Transverse colon (tissue), 4 donors: ENCODE measurements around the gene ZNF296. TPM values are rescaled to one million over a fixed set of nuclear protein-coding genes. Genes with fewer than 3 reads are reported as not detected.
A peak's percentile ranks its signal among the peaks of the same experiment; 100 is the strongest.

Source experiments
- DNase-seq: peaks from one replicate; pipeline ENCODE4 v3.0.0-alpha.2; 2019
- H3K27ac ChIP-seq, 4 donors: fragments of 200-600 bp; sonication (generic); 2 replicates each; pipeline ENCODE4 v1.5.1; 2016 to 2018; ENCODE audit warnings: inconsistent platforms in 4 of 4
- H3K27me3 ChIP-seq: fragments of 200-600 bp; sonication (generic); 2 replicates; pipeline ENCODE4 v1.5.1; 2017; ENCODE audit warnings: inconsistent platforms
- H3K36me3 ChIP-seq, 4 donors: fragments of 200-600 bp; sonication (generic); 2 replicates each; pipeline ENCODE4 v1.5.1; 2017 to 2019; ENCODE audit warnings: inconsistent platforms in 4 of 4
- H3K4me1 ChIP-seq, 4 donors: fragments of 200-600 bp; sonication (generic); 2 replicates each; pipeline ENCODE4 v1.5.1; 2017 to 2020; ENCODE audit warnings: inconsistent platforms in 4 of 4
- H3K4me3 ChIP-seq, 4 donors: fragments of 200-600 bp; sonication (generic); 1 replicate in 1 of 4; 2 replicates in 3 of 4; pipeline versions ENCODE4 v1.5.1 to v1.6.1; 2017 to 2019; ENCODE audit warnings: inconsistent platforms in 4 of 4
- H3K9me3 ChIP-seq, 2 donors: fragments of 200-600 bp; sonication (generic); 2 replicates each; pipeline ENCODE4 v1.5.1; 2017 to 2019; ENCODE audit warnings: inconsistent platforms in 2 of 2
- CTCF ChIP-seq, 5 experiments: fragments of 200-600 bp in 3 of 5; fragments of 450-650 bp in 2 of 5; sonication (generic) in 3 of 5; IDR thresholded peaks; 1 replicate in 2 of 5; 2 replicates in 3 of 5; pipeline ENCODE4 v1.5.1; 2016 to 2017; ENCODE audit warnings: antibody characterized with exemption in 5 of 5, inconsistent platforms in 3 of 5, mild to moderate bottlenecking in 2 of 5, moderate library complexity in 1 of 5
- EP300 ChIP-seq: sonication (generic); formaldehyde crosslinking; IDR thresholded peaks from one replicate; pipeline ENCODE4 v1.6.1; 2017; ENCODE audit warnings: antibody characterized with exemption, low read depth
- POLR2A ChIP-seq: fragments of 450-650 bp; IDR thresholded peaks from one replicate; pipeline ENCODE4 v1.6.1; 2016; ENCODE audit warnings: antibody characterized with exemption, mild to moderate bottlenecking, moderate library complexity
- POLR2AphosphoS5 ChIP-seq, 3 donors: sonication (generic); formaldehyde crosslinking; IDR thresholded peaks; one replicate each; pipeline ENCODE4 v1.6.1; 2016; ENCODE audit warnings: antibody characterized with exemption in 3 of 3
- WGBS, 2 donors: methylation state at CpG; one replicate each; pipeline ENCODE4 v1.1.5; 2018; ENCODE audit warnings: low coverage in 1 of 2; 5-methylcytosine and 5-hydroxymethylcytosine counted together
- in situ Hi-C, 4 donors: fragments of 200-750 bp; cut with MboI; loops; one replicate each; pipeline versions ENCODE4 v1.15.0 to v1.15.1; 2017; ENCODE audit warnings: low sequenced_read_pairs in 3 of 4, low pct_ligation_motif_present in 1 of 4, low pct_unique_long_range_greater_than_20kb in 1 of 4
- intact Hi-C: fragments of 100-400 bp; cut with DNase I; formaldehyde crosslinking; loops from one replicate; pipeline ENCODE4 v1.15.1; 2023; ENCODE audit warnings: low total_unique reads
- total RNA-seq, 4 donors: library from RNA; depleted of rRNA; stranded (reverse); fragments of >200 nt; gene quantifications; one replicate each; pipeline ENCODE4 v1.1.0, GENCODE V29; 2016

Gene ZNF296
- total RNA-seq, 4 donors from 2014 or later: 0.75 to 5.8 (median 3.5) TPM

- no peak for DNase-seq
- H3K4me1 ChIP-seq: peaks cover 12 to 67% (median 49%) of the 10 kb centered on the region in 4 donors
- no peak for TF ChIP-seq CTCF (IDR thresholded peaks at IDR 0.05)
- no peak for TF ChIP-seq EP300
- TF ChIP-seq POLR2AphosphoS5 (IDR thresholded peaks at IDR 0.05): no peak
- no peak for TF ChIP-seq POLR2A
- no peaks in the 10 kb centered on the region for H3K9me3 ChIP-seq
- no peaks in the 10 kb centered on the region for H3K36me3 ChIP-seq
- no peaks in the 10 kb centered on the region for H3K27me3 ChIP-seq
- in situ Hi-C loops (no loop called here), intact Hi-C loops (loop anchor here (5.0 kb wide), 1 partner anchor 979 kb away; no protein-coding TSS in a partner anchor)
- H3K27ac ChIP-seq: peak overlapping the region; percentile 10 to 69 (median 58)
- 61% methylated on average over 4 of the region's 5 CpGs; no CpG with 5 or more reads in 1 of the 2 donors for WGBS, 2 donors
- H3K4me3 ChIP-seq: no peak overlapping the region
These were observed 41.8 kb upstream of the ZNF296 start for GRCh38 chr19:45118106-45118505.

DNA sequence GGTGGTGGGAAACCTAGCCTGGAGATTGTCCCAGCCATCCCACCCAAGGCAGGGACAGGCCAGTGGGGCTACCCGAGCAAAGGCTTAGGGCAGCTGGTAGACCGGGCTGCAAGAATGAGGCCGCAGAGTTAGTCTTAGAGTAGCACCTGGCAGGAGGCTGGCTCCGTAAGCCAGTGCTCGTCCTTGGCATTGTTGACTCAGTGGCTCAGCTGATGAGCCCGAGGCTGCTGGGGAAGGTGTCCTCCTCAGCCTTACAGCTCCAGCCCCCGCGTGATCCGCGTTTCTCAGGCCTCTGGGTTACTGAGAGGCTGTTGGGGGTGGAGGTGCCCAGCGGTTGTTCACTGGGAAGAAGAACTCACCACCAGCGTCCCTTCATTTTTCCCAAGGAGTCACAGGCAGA lies 41.4 kb upstream of the ZNF296 start:
- WGBS, 2 donors: 54% methylated on average over 8 of the region's 12 CpGs; no CpG with 5 or more reads in 1 of the 2 donors
- no peak for DNase-seq
- Histone ChIP-seq H3K4me3 (no peak overlapping the region), H3K27me3 (no peaks in the 10 kb centered on the region), H3K27ac (peak overlapping the region; percentile 10 to 69 (median 58)), H3K36me3 (no peaks in the 10 kb centered on the region), H3K9me3 (no peaks in the 10 kb centered on the region), H3K4me1 (peaks cover 14 to 67% (median 54%) of the 10 kb centered on the region in 4 donors)
- no peak for TF ChIP-seq CTCF (IDR thresholded peaks at IDR 0.05)
- no peak for TF ChIP-seq POLR2AphosphoS5 (IDR thresholded peaks at IDR 0.05)
- intact Hi-C loops: loop anchor here (5.0 kb wide), 1 partner anchor 980 kb away; no protein-coding TSS in a partner anchor
- in situ Hi-C loops: no loop called here

- Histone ChIP-seq H3K27ac (peak overlapping the region in 3 of 4 donors; percentile 48 to 69 (median 68)), H3K4me3 (no peak overlapping the region), H3K36me3 (no peaks in the 10 kb centered on the region), H3K9me3 (no peaks in the 10 kb centered on the region), H3K4me1 (peaks cover 19 to 69% (median 57%) of the 10 kb centered on the region in 4 donors), H3K27me3 (no peaks in the 10 kb centered on the region)
- peak; percentile 65 for DNase-seq
- TF ChIP-seq POLR2AphosphoS5 (IDR thresholded peaks at IDR 0.05) (peak in 1 of 3 donors; percentile 12), EP300 (no peak), CTCF (IDR thresholded peaks at IDR 0.05) (no peak)
- in situ Hi-C loops: no loop called here
- 32% methylated on average over 10 of the region's 16 CpGs; no CpG with 5 or more reads in 1 of the 2 donors for WGBS, 2 donors
- intact Hi-C loops: loop anchor here (5.0 kb wide), 1 partner anchor 980 kb away; no protein-coding TSS in a partner anchor
These were observed 40.9 kb upstream of the ZNF296 start for GRCh38 chr19:45117167-45117594.

GRCh38 chr19:45115809-45116615 lies 39.7 kb upstream of the ZNF296 start:
- H3K4me3 ChIP-seq: no peak overlapping the region
- TF ChIP-seq CTCF (IDR thresholded peaks at IDR 0.05) (no peak), POLR2A (no peak), EP300 (no peak), POLR2AphosphoS5 (IDR thresholded peaks at IDR 0.05) (no peak)
- 88 to 95% methylated on average over 4 to 16 of the region's 21 CpGs for WGBS, 2 donors
- H3K27ac ChIP-seq: no peak overlapping the region
- no peaks in the 10 kb centered on the region for H3K9me3 ChIP-seq
- no peaks in the 10 kb centered on the region for H3K36me3 ChIP-seq
- no peak for DNase-seq
- peaks cover 21 to 70% (median 58%) of the 10 kb centered on the region in 4 donors for H3K4me1 ChIP-seq
- intact Hi-C loops: loop anchor here (5.0 kb wide), 1 partner anchor 981 kb away; no protein-coding TSS in a partner anchor
- in situ Hi-C loops: no loop called here
- H3K27me3 ChIP-seq: no peaks in the 10 kb centered on the region
